Measurements from ENCODE around the gene MYL2. TPM values are rescaled to one million over a fixed set of nuclear protein-coding genes. Genes with fewer than 3 reads are reported as not detected.

The MYL2 gene
- total RNA-seq, 1 experiment from 2014 or later = 0.39 TPM

DNA sequence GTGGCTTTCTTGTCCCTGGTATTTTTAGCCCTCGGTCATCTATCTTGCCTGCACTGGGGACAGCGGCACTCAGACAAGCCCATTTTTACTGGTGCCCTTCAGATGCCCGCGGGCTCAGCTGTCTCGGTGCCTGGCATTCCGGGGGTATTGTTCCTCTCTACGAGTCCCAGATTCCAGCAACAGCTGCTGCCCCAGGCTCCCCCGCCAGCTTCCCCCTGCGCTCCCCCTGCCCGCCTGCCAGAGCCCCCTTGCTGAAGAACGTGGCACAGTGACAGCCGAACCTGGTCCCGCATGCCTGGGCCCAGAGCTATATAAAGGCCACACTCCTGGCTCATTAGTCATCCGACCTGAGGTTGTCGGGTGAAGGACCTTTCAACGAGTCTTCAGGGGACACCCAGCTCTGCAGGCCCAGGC, 10.9 kb upstream of the MYL2 start (continued):
- TF ChIP-seq REST (IDR thresholded peaks at IDR 0.05; ENCODE audit: low read depth) (no peak), MAX (IDR thresholded peaks at IDR 0.05) (no peak)

GRCh38 chr12:110930348-110931314, 10.3 kb upstream of the MYL2 start:
- Histone ChIP-seq H3K4me3 (replicated peaks in 1 of 2; ENCODE audit: low read depth in 1 of 2, low read length in 2 of 2) (no peak overlapping the region), H2AFZ (ENCODE audit: low read depth, low read length, poor library complexity, severe bottlenecking) (no peak overlapping the region), H3K9ac (ENCODE audit: low read length) (no peak overlapping the region), H4K20me1 (ENCODE audit: insufficient read depth) (no peaks in the 10 kb centered on the region), H3K9me3 (ENCODE audit: control insufficient read depth in 1 of 2, insufficient read depth in 1 of 2, low read depth in 1 of 2, low read length in 2 of 2) (no peaks in the 10 kb centered on the region), H3K27me3 (ENCODE audit: insufficient read depth, low read length) (no peaks in the 10 kb centered on the region), H3K4me2 (ENCODE audit: low read length) (peak overlapping the region; percentile 58), H3K4me1 (ENCODE audit: control insufficient read depth in 1 of 2, insufficient read depth in 2 of 2, low read length in 2 of 2) (peaks cover 18 to 48% of the 10 kb centered on the region in 2 experiments), H3K79me2 (ENCODE audit: insufficient read depth, low read length) (no peaks in the 10 kb centered on the region), H3K27ac (ENCODE audit: low read depth, low read length) (no peak overlapping the region), H3K9me2 (ENCODE audit: insufficient read depth) (no peaks in the 10 kb centered on the region), H3K36me3 (ENCODE audit: control insufficient read depth in 1 of 2, insufficient read depth in 2 of 2, low read length in 2 of 2) (no peaks in the 10 kb centered on the region)
- ChIA-PET RAD21 (ENCODE audit: low non-redundant PET in 1 of 2, low total read pairs in 2 of 2, uncharacterized antibody in 2 of 2, unreplicated experiment in 2 of 2) (no interaction called here), CTCF (interaction anchor here (0.5 kb wide), 1 partner anchor 7 kb away, joined by 3 read pairs; no protein-coding TSS in a partner anchor), POLR2A (no interaction called here)
- intact Hi-C loops (cut with micrococcal nuclease) = no loop called here
- ATAC-seq (no peak), DNase-seq (ENCODE audit: low read depth, low spot score) (no peak)
- no peak for TF ChIP-seq ZFX (IDR thresholded peaks at IDR 0.05)
- TF ChIP-seq RAD21 (IDR thresholded peaks at IDR 0.05; ENCODE audit: low read depth) = no peak
- no peak for TF ChIP-seq SP1 (IDR thresholded peaks at IDR 0.05; ENCODE audit: low read depth)
- TF ChIP-seq POLR2AphosphoS5 (IDR thresholded peaks at IDR 0.05; ENCODE audit: low read depth, low read length) = no peak
- no TSS peak for BruUV-seq (replicated peaks)
